ENCODE data around the gene S100A1. TPM values are rescaled to one million over a fixed set of nuclear protein-coding genes. Genes with fewer than 3 reads are reported as not detected.

Gene S100A1
- total RNA-seq, 3 donors from 2014 or later (not counting 1 experiment from before 2014, with no cell fraction given): not detected

- no peak overlapping the region for H3K27ac ChIP-seq (ENCODE audit: low read length)
- no peaks in the 10 kb centered on the region for H3K36me3 ChIP-seq (ENCODE audit: control insufficient read depth, insufficient read depth, low read length)
- DNase-seq (no peak), ATAC-seq (no peak)
- Mint-ChIP-seq H3K4me3 (no peak overlapping the region), H3K36me3 (no peaks in the 10 kb centered on the region), H3K9me3 (no peaks in the 10 kb centered on the region), H3K4me1 (no peaks in the 10 kb centered on the region), H3K27me3 (ENCODE audit: low read depth in 2 of 2) (peaks cover 17 to 19% of the 10 kb centered on the region in 2 donors), H3K27ac (no peak overlapping the region)
- H3K27me3 ChIP-seq (ENCODE audit: control insufficient read depth, insufficient read depth, low read length): no peaks in the 10 kb centered on the region
- intact Hi-C loops (cut with micrococcal nuclease): no loop called here
- no peak overlapping the region for H3K4me3 ChIP-seq (ENCODE audit: low read length)
- TF ChIP-seq, protein P1, sequence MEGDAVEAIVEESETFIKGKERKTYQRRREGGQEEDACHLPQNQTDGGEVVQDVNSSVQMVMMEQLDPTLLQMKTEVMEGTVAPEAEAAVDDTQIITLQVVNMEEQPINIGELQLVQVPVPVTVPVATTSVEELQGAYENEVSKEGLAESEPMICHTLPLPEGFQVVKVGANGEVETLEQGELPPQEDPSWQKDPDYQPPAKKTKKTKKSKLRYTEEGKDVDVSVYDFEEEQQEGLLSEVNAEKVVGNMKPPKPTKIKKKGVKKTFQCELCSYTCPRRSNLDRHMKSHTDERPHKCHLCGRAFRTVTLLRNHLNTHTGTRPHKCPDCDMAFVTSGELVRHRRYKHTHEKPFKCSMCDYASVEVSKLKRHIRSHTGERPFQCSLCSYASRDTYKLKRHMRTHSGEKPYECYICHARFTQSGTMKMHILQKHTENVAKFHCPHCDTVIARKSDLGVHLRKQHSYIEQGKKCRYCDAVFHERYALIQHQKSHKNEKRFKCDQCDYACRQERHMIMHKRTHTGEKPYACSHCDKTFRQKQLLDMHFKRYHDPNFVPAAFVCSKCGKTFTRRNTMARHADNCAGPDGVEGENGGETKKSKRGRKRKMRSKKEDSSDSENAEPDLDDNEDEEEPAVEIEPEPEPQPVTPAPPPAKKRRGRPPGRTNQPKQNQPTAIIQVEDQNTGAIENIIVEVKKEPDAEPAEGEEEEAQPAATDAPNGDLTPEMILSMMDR (IDR thresholded peaks at IDR 0.05): no peak
- no peaks in the 10 kb centered on the region for H3K9me3 ChIP-seq (ENCODE audit: control insufficient read depth, insufficient read depth, low read length)
- no peaks in the 10 kb centered on the region for H3K4me1 ChIP-seq (ENCODE audit: control insufficient read depth, insufficient read depth, low read length)
- whole genome bisulfite sequencing (ENCODE audit: insufficient coverage): 80% methylated on average over 2 of the region's 2 CpGs
Measured at GRCh38 chr1:153588482-153588881, 39.8 kb upstream of the S100A1 start.

- Histone ChIP-seq H3K27ac (ENCODE audit: low read length) (no peak overlapping the region), H3K4me1 (ENCODE audit: control insufficient read depth, insufficient read depth, low read length) (no peaks in the 10 kb centered on the region), H3K36me3 (ENCODE audit: control insufficient read depth, insufficient read depth, low read length) (no peaks in the 10 kb centered on the region), H3K27me3 (ENCODE audit: control insufficient read depth, insufficient read depth, low read length) (no peaks in the 10 kb centered on the region), H3K9me3 (ENCODE audit: control insufficient read depth, insufficient read depth, low read length) (no peaks in the 10 kb centered on the region), H3K4me3 (ENCODE audit: low read length) (no peak overlapping the region)
- Mint-ChIP-seq H3K9me3 (no peaks in the 10 kb centered on the region), H3K27me3 (ENCODE audit: low read depth in 2 of 2) (peaks cover 1 to 10% of the 10 kb centered on the region in 2 donors), H3K4me1 (no peaks in the 10 kb centered on the region), H3K27ac (no peak overlapping the region), H3K36me3 (no peaks in the 10 kb centered on the region), H3K4me3 (no peak overlapping the region)
- ATAC-seq (no peak), DNase-seq (no peak)
- TF ChIP-seq, protein P1 (IDR thresholded peaks at IDR 0.05): no peak
- 50% methylated on average over 1 of the region's 4 CpGs for WGBS (ENCODE audit: insufficient coverage)
- intact Hi-C loops (cut with micrococcal nuclease): no loop called here
Measured at GRCh38 chr1:153592748-153593147, 35.5 kb upstream of the S100A1 start.

- H3K27me3 Mint-ChIP-seq (ENCODE audit: low read depth in 2 of 2): no peaks in the 10 kb centered on the region
- H3K36me3 Mint-ChIP-seq: no peaks in the 10 kb centered on the region
- no peak overlapping the region for H3K4me3 Mint-ChIP-seq
- Histone ChIP-seq H3K27me3 (ENCODE audit: control insufficient read depth, insufficient read depth, low read length) (no peaks in the 10 kb centered on the region), H3K4me3 (ENCODE audit: low read length) (no peak overlapping the region), H3K9me3 (ENCODE audit: control insufficient read depth, insufficient read depth, low read length) (no peaks in the 10 kb centered on the region), H3K36me3 (ENCODE audit: control insufficient read depth, insufficient read depth, low read length) (no peaks in the 10 kb centered on the region), H3K4me1 (ENCODE audit: control insufficient read depth, insufficient read depth, low read length) (peaks cover 14% of the 10 kb centered on the region), H3K27ac (ENCODE audit: low read length) (no peak overlapping the region)
- no peak overlapping the region for H3K27ac Mint-ChIP-seq
- ATAC-seq (no peak), DNase-seq (no peak)
- no peaks in the 10 kb centered on the region for H3K9me3 Mint-ChIP-seq
- 89% methylated on average over 6 of the region's 6 CpGs for WGBS (ENCODE audit: insufficient coverage)
- TF ChIP-seq, protein P1 (IDR thresholded peaks at IDR 0.05): no peak
- H3K4me1 Mint-ChIP-seq: no peaks in the 10 kb centered on the region
- intact Hi-C loops (cut with micrococcal nuclease): no loop called here
Measured at GRCh38 chr1:153597206-153597605, 31.0 kb upstream of the S100A1 start.

All from natural killer cell (primary cell).